GM12801 (cell line): ENCODE data around the gene SLC51A.

Experiments used
- CTCF ChIP-seq: IDR thresholded peaks from one replicate; pipeline ENCODE4 v1.5.1; 2011; ENCODE audit warnings: control low read depth; ENCODE audit not compliant: insufficient read length; ENCODE audit errors: extremely low read depth

Gene SLC51A

GRCh38 chr3:196216681-196217211 lies 412 bp downstream of the SLC51A start:
- no peak for TF ChIP-seq CTCF

GRCh38 chr3:196217307-196218154 lies 1.2 kb downstream of the SLC51A start:
- TF ChIP-seq CTCF: no peak

- TF ChIP-seq CTCF: no peak
These were observed 1.9 kb downstream of the SLC51A start for GRCh38 chr3:196218155-196218712.

GRCh38 chr3:196219194-196219969 lies 3.0 kb downstream of the SLC51A start:
- no peak for TF ChIP-seq CTCF

- TF ChIP-seq CTCF: no peak
These were observed 3.6 kb downstream of the SLC51A start for GRCh38 chr3:196219970-196220311.

GRCh38 chr3:196220587-196220986 lies 4.3 kb downstream of the SLC51A start:
- TF ChIP-seq CTCF: no peak

GRCh38 chr3:196220991-196221390 lies 4.7 kb downstream of the SLC51A start:
- TF ChIP-seq CTCF: no peak
